Loucy (cell line): ENCODE data around the gene IL11RA.

Experiments used
- H2AFZ ChIP-seq: fragments of 200-600 bp; sonication (generic); 2 replicates; pipeline ENCODE4 v1.6.0; 2016; ENCODE audit warnings: antibody characterized with exemption, mild to moderate bottlenecking, low read length, moderate library complexity
- H3F3A ChIP-seq: fragments of 200-600 bp; 2 replicates; pipeline ENCODE4 v1.6.0; 2016; ENCODE audit warnings: antibody characterized with exemption, low read depth, mild to moderate bottlenecking
- H3K27me3 ChIP-seq: fragments of 200-600 bp; sonication (generic); 2 replicates; pipeline ENCODE4 v1.6.1; 2014; ENCODE audit warnings: low read length, mild to moderate bottlenecking; ENCODE audit not compliant: insufficient read depth, poor library complexity, severe bottlenecking
- H3K36me3 ChIP-seq: fragments of 200-600 bp; sonication (generic); 2 replicates; pipeline ENCODE4 v1.6.1; 2016; ENCODE audit warnings: low read length; ENCODE audit not compliant: insufficient read depth
- H3K4me1 ChIP-seq: fragments of 200-600 bp; sonication (generic); 2 replicates; pipeline ENCODE4 v1.5.1; 2014; ENCODE audit warnings: low read length, mild to moderate bottlenecking; ENCODE audit not compliant: insufficient read depth, poor library complexity, severe bottlenecking
- H3K4me2 ChIP-seq: fragments of 200-600 bp; sonication (generic); 2 replicates; pipeline ENCODE4 v1.6.0; 2014; ENCODE audit warnings: antibody characterized with exemption, low read length, low read depth, mild to moderate bottlenecking; ENCODE audit not compliant: poor library complexity, severe bottlenecking
- H3K4me3 ChIP-seq: fragments of 200-600 bp; sonication (generic); 2 replicates; pipeline ENCODE4 v1.5.1; 2014; ENCODE audit warnings: low read length, mild to moderate bottlenecking, mixed read lengths; ENCODE audit not compliant: poor library complexity, severe bottlenecking
- H3K79me2 ChIP-seq: fragments of 200-600 bp; sonication (generic); 2 replicates; pipeline ENCODE4 v1.6.1; 2014; ENCODE audit warnings: low read length; ENCODE audit not compliant: insufficient read depth
- H3K9ac ChIP-seq: fragments of 200-600 bp; sonication (generic); 2 replicates; pipeline ENCODE4 v1.6.0; 2014; ENCODE audit warnings: mild to moderate bottlenecking, low read depth, low read length, moderate library complexity; ENCODE audit not compliant: poor library complexity, severe bottlenecking
- H3K9me2 ChIP-seq: fragments of 200-600 bp; sonication (generic); replicated peaks from 2 replicates; pipeline ENCODE4 v1.6.1; 2016; ENCODE audit warnings: low read depth, low read length, mixed read lengths
- H3K9me3 ChIP-seq: fragments of 200-600 bp; sonication (generic); 2 replicates; pipeline ENCODE4 v1.6.1; 2014; ENCODE audit warnings: mild to moderate bottlenecking, antibody characterized with exemption, low read length, low read depth; ENCODE audit not compliant: insufficient read depth
- H4K20me1 ChIP-seq: fragments of 200-600 bp; sonication (generic); 2 replicates; pipeline ENCODE4 v1.6.0; 2014; ENCODE audit warnings: antibody characterized with exemption, low read length, mild to moderate bottlenecking; ENCODE audit not compliant: insufficient read depth, poor library complexity, severe bottlenecking
- EZH2phosphoT487 ChIP-seq: fragments of 200-600 bp; IDR thresholded peaks from 2 replicates; pipeline ENCODE4 v1.6.1; 2018; ENCODE audit warnings: antibody characterized with exemption, mild to moderate bottlenecking, moderate library complexity, borderline replicate concordance
- TF ChIP-seq, protein P1 (sequence below): fragments of 200-600 bp; sonication (generic); conservative IDR thresholded peaks from 2 replicates; pipeline ENCODE4 v1.5.1; 2014; ENCODE audit warnings: mild to moderate bottlenecking, antibody characterized with exemption, low read length

Gene IL11RA

DNA sequence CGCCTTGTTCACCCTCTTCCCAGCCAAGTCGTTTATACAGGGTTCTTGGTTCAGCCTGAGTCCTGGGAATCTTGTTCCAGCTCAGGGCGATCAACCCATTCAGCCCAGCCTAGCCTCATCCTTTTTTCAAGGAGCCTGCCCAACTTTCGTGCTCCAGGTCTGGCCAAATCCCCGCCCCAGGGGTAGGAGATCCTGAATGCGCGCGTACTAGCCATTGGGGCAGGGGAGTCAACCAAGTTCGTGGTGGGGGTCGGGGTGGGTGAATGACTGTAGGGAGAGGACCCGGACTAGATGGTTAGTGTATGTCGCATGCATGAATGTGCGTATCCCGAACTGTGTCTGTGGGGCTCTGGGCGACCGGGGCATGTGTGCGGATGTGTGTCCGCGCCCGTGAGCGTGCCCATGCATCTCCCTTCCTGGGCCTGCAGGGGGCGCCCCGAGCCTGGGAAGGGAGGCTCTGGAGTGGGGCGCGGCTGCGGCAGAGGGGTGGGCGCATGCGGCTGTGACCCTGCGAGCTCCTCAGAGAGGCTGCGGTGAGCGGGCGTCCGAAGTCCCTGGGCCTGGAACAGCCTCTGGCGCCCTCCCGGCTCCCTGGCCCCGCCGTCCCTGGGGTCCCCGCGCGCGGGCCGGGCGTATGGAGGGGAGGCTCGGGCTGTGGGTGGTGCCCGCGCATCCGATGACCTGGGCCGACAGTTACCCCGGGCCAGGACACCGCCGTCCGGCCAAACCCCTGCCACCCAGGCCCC, 49.2 kb downstream of the IL11RA start:
- H3K9me2 ChIP-seq, result no peaks in the 10 kb centered on the region
- no peaks in the 10 kb centered on the region for H3K36me3 ChIP-seq
- H3K27me3 ChIP-seq, result no peaks in the 10 kb centered on the region
- peak overlapping the region; percentile 77 for H2AFZ ChIP-seq
- H3F3A ChIP-seq, result no peaks in the 10 kb centered on the region
- H3K4me1 ChIP-seq, result no peaks in the 10 kb centered on the region
- H3K9me3 ChIP-seq, result no peaks in the 10 kb centered on the region
- no peaks in the 10 kb centered on the region for H3K79me2 ChIP-seq
- no peaks in the 10 kb centered on the region for H4K20me1 ChIP-seq
- no peak overlapping the region for H3K9ac ChIP-seq
- peak overlapping the region; percentile 64 for H3K4me2 ChIP-seq
- H3K4me3 ChIP-seq, result peak overlapping the region; percentile 65
- no peak for TF ChIP-seq EZH2phosphoT487
- TF ChIP-seq, protein P1, sequence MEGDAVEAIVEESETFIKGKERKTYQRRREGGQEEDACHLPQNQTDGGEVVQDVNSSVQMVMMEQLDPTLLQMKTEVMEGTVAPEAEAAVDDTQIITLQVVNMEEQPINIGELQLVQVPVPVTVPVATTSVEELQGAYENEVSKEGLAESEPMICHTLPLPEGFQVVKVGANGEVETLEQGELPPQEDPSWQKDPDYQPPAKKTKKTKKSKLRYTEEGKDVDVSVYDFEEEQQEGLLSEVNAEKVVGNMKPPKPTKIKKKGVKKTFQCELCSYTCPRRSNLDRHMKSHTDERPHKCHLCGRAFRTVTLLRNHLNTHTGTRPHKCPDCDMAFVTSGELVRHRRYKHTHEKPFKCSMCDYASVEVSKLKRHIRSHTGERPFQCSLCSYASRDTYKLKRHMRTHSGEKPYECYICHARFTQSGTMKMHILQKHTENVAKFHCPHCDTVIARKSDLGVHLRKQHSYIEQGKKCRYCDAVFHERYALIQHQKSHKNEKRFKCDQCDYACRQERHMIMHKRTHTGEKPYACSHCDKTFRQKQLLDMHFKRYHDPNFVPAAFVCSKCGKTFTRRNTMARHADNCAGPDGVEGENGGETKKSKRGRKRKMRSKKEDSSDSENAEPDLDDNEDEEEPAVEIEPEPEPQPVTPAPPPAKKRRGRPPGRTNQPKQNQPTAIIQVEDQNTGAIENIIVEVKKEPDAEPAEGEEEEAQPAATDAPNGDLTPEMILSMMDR, result peak; percentile 73

DNA sequence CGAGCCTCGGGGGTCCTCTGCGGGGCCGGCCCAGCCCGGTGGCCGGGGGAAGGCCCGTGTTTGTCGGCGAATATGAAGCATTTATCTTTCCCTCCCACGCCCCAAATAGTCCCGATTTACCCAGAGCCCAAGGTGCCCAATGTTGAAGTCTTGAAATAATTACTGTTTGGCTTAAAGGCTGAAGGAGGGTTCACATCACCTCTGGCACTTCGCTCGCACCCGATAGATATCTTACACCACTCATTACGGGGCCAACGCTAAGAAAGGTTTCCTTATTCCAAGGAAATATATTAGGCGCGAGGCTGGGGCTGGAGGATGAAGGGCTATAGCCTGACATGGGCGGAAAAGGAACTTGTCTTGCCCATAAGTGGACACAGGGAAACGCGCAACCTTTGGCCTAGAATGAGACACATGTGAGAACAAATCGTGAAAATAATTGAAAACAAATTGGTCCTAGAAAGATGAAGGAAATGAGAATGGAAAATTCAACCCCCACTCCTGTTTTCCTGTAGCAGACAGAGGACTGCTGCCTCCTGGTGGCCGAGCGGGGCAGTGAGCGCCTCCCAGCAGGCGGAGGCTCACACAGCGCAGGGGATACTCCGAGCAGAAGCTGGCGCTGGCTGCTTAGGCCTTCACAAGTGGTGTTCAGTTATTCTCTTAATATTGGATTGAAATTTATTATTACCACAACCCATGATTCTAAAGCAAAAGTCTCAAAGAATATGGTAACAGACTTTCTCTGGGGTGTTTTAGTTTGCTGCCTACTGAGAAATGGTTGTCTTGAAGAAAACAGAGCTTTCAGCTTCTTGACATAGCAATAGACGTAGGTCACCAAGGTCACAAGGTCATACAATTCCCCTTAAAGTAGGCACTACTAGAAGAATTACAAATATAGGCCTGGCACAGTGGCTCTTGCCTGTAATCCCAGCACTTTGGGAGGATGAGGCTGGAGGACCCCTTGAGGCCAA, 50.1 kb downstream of the IL11RA start:
- no peak for TF ChIP-seq EZH2phosphoT487
- TF ChIP-seq, protein P1, result peak; percentile 95
- Histone ChIP-seq H3K4me2 (peak overlapping the region; percentile 64), H3K9me3 (no peaks in the 10 kb centered on the region), H3K27me3 (no peaks in the 10 kb centered on the region), H3K4me3 (peak overlapping the region; percentile 65), H3K36me3 (no peaks in the 10 kb centered on the region), H3K4me1 (no peaks in the 10 kb centered on the region), H3K9me2 (no peaks in the 10 kb centered on the region), H3K9ac (no peak overlapping the region), H3F3A (no peaks in the 10 kb centered on the region), H4K20me1 (no peaks in the 10 kb centered on the region), H2AFZ (peak overlapping the region; percentile 77), H3K79me2 (no peaks in the 10 kb centered on the region)

GRCh38 chr9:34707130-34707529, 55.1 kb downstream of the IL11RA start:
- no peak overlapping the region for H3K9ac ChIP-seq

More at GRCh38 chr9:34707130-34707529, 55.1 kb downstream of the IL11RA start:
- H4K20me1 ChIP-seq, result no peaks in the 10 kb centered on the region
- H3F3A ChIP-seq, result no peaks in the 10 kb centered on the region
- H3K9me2 ChIP-seq, result no peaks in the 10 kb centered on the region
- no peaks in the 10 kb centered on the region for H3K79me2 ChIP-seq
- H3K4me3 ChIP-seq, result no peak overlapping the region
- no peak overlapping the region for H2AFZ ChIP-seq
- no peaks in the 10 kb centered on the region for H3K4me1 ChIP-seq
- no peaks in the 10 kb centered on the region for H3K36me3 ChIP-seq
- TF ChIP-seq, protein P1, result no peak
- no peak for TF ChIP-seq EZH2phosphoT487
- no peaks in the 10 kb centered on the region for H3K9me3 ChIP-seq
- H3K27me3 ChIP-seq, result no peaks in the 10 kb centered on the region
- no peak overlapping the region for H3K4me2 ChIP-seq
